Stimulated activated naive CD8-positive, alpha-beta T cell treated with anti-CD3 and anti-CD28 coated beads, Interleukin-15, Interleukin-2, amounts not matched to agents 100 ng/mL and 50 ng/mL, for 24 hours (primary cell): ENCODE results near the gene FLYWCH2.
"Not testable (repeated sequence)": the region's sequence is repeated elsewhere in the genome, so short reads cannot be mapped to it uniquely, and the experiment has no call there.

Experiments used
- H3K27ac Mint-ChIP-seq: one replicate; pipeline ENCODE4 v1.8.0; 2021; ENCODE audit warnings: mild to moderate bottlenecking, mixed read lengths
- H3K27me3 Mint-ChIP-seq: one replicate; pipeline ENCODE4 v1.8.0; 2021; ENCODE audit warnings: mixed read lengths
- H3K36me3 Mint-ChIP-seq: one replicate; pipeline ENCODE4 v1.8.0; 2021; ENCODE audit warnings: low read depth, mixed read lengths
- H3K4me1 Mint-ChIP-seq: one replicate; pipeline ENCODE4 v1.8.0; 2021; ENCODE audit warnings: low read depth, mixed read lengths
- H3K4me3 Mint-ChIP-seq: one replicate; pipeline ENCODE4 v1.8.0; 2021; ENCODE audit warnings: mild to moderate bottlenecking, mixed read lengths
- H3K9me3 Mint-ChIP-seq: one replicate; pipeline ENCODE4 v1.8.0; 2021; ENCODE audit warnings: mixed read lengths

FLYWCH2 gene

DNA sequence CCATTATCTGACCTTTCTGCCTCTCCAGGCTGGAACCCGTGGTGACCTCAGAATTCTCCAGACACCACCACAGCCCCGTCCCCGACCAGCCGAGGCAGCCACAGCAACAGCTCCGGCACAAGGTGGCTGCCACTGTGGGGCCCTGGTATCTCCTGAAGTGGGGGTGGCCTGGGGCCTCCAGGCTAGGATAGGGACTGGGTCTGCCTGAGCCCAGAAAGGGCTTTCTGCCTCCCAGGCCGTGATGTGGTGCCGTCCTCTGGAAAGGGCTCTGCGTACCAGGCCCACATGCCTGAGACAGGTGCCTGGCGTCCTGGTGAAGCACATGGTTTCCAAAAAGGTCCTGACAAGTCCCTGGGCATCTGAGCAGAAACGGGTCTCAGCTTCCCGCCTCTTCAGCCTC lies 45.8 kb downstream of the FLYWCH2 start:
- H3K27ac Mint-ChIP-seq: no peak overlapping the region
- H3K27me3 Mint-ChIP-seq: no peaks in the 10 kb centered on the region
- H3K4me1 Mint-ChIP-seq: peaks cover 13% of the 10 kb centered on the region
- no peak overlapping the region for H3K4me3 Mint-ChIP-seq
- H3K36me3 Mint-ChIP-seq: no peaks in the 10 kb centered on the region
- no peaks in the 10 kb centered on the region for H3K9me3 Mint-ChIP-seq

DNA sequence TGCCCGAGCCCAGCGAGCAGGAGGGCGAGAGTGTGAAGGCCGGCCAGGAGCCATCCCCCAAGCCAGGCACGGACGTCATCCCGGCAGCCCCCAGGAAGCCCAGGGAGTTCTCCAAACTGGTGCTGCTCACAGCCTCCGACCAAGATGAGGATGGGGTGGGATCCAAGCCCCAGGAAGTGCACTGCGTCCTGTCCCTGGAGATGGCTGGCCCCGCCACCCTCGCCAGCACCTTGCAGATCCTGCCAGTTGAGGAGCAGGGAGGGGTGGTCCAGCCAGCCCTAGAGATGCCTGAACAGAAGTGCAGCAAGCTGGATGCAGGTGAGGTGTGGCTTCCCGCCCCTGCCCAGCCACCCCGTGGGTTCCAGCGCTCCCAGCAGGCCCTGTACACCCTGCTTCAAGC lies 46.7 kb downstream of the FLYWCH2 start:
- Mint-ChIP-seq H3K27ac (no peak overlapping the region), H3K4me1 (peaks cover 13% of the 10 kb centered on the region), H3K27me3 (no peaks in the 10 kb centered on the region), H3K4me3 (no peak overlapping the region), H3K9me3 (no peaks in the 10 kb centered on the region), H3K36me3 (no peaks in the 10 kb centered on the region)

GRCh38 chr16:2930236-2930635 lies 47.2 kb downstream of the FLYWCH2 start:
- no peak overlapping the region for H3K4me3 Mint-ChIP-seq
- H3K9me3 Mint-ChIP-seq: no peaks in the 10 kb centered on the region
- H3K36me3 Mint-ChIP-seq: no peaks in the 10 kb centered on the region
- H3K27ac Mint-ChIP-seq: no peak overlapping the region
- H3K27me3 Mint-ChIP-seq: no peaks in the 10 kb centered on the region
- peaks cover 13% of the 10 kb centered on the region for H3K4me1 Mint-ChIP-seq

- not testable (repeated sequence) for H3K4me1 Mint-ChIP-seq, H3K27me3 Mint-ChIP-seq, H3K4me3 Mint-ChIP-seq, H3K36me3 Mint-ChIP-seq, H3K9me3 Mint-ChIP-seq, H3K27ac Mint-ChIP-seq
These were observed 48.4 kb downstream of the FLYWCH2 start for GRCh38 chr16:2931231-2931914.

GRCh38 chr16:2933136-2933535 lies 50.1 kb downstream of the FLYWCH2 start:
- H3K27ac Mint-ChIP-seq: no peak overlapping the region
- H3K36me3 Mint-ChIP-seq: peaks cover 6% of the 10 kb centered on the region
- no peaks in the 10 kb centered on the region for H3K4me1 Mint-ChIP-seq
- H3K27me3 Mint-ChIP-seq: no peaks in the 10 kb centered on the region
- H3K9me3 Mint-ChIP-seq: no peaks in the 10 kb centered on the region
- H3K4me3 Mint-ChIP-seq: no peak overlapping the region

DNA sequence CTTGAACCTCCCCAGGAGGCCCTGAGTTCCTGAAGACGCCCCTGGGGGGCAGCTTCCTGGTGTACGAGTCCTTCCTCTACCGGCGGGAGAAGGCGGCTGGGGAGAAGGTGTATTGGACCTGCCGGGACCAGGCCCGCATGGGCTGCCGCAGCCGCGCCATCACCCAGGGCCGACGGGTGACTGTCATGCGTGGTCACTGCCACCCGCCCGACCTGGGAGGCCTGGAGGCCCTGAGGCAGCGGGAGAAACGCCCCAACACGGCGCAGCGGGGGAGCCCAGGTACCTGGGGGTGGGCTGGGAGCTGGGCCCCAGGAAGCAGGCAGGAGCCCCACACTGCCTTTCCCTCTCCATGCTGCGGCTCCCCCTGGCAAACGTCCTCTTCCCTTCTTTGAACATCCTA lies 50.7 kb downstream of the FLYWCH2 start:
- Mint-ChIP-seq H3K27ac (no peak overlapping the region), H3K4me3 (no peak overlapping the region), H3K27me3 (no peaks in the 10 kb centered on the region), H3K4me1 (no peaks in the 10 kb centered on the region), H3K36me3 (peaks cover 6% of the 10 kb centered on the region), H3K9me3 (no peaks in the 10 kb centered on the region)

DNA sequence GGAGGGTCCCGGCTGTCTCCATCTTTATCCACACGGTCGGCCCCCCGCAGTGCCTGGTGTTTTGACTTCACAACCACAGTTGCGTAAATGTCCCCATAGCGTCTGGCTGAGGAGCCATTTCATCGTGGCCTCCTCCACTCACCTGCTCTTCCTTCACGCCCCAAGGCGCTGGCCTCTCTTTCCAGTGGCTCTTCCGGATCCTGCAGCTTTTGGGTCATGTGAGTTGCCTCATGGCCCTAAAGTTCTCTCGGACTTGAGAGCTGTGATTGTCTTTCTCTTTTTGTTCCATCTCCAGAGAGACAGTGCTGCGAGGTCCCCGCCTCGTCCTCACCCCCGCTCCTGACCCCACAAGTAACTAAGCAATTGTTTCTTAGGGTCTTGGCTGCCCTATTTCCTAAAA lies 51.4 kb downstream of the FLYWCH2 start:
- peaks cover 6% of the 10 kb centered on the region for H3K36me3 Mint-ChIP-seq
- H3K4me3 Mint-ChIP-seq: no peak overlapping the region
- no peaks in the 10 kb centered on the region for H3K27me3 Mint-ChIP-seq
- no peak overlapping the region for H3K27ac Mint-ChIP-seq
- no peaks in the 10 kb centered on the region for H3K4me1 Mint-ChIP-seq
- H3K9me3 Mint-ChIP-seq: no peaks in the 10 kb centered on the region

DNA sequence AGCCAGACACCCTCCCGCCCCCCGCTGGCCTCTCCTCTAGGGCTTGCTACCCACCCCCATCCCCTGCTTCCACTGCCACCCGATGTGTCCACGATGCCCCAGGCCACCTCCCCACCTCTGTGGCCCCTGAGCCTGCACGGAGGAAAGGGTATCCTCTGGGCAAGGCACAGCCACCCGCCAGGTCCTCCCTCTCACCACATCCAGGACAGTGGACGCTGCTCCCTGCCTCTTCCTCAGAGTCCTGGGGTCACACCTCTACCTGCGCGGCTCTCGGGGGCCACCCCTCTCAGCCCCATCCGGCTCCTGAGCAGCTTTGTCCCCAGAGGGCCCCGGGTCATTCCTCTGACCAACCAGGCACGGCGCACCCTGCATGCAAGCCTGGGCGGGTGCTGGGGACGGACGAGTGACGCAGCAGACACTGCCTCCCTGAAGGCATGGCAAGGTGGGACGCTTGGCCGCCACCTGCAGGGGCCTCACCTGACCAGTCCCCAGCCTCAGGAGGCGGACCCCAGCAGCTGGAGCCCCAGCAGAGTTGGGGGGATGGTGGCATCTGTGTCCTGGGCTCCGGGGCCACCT lies 53.5 kb downstream of the FLYWCH2 start:
- no peaks in the 10 kb centered on the region for H3K4me1 Mint-ChIP-seq
- H3K27me3 Mint-ChIP-seq: no peaks in the 10 kb centered on the region
- H3K27ac Mint-ChIP-seq: no peak overlapping the region
- no peak overlapping the region for H3K4me3 Mint-ChIP-seq
- H3K9me3 Mint-ChIP-seq: no peaks in the 10 kb centered on the region
- peaks cover 13% of the 10 kb centered on the region for H3K36me3 Mint-ChIP-seq

DNA sequence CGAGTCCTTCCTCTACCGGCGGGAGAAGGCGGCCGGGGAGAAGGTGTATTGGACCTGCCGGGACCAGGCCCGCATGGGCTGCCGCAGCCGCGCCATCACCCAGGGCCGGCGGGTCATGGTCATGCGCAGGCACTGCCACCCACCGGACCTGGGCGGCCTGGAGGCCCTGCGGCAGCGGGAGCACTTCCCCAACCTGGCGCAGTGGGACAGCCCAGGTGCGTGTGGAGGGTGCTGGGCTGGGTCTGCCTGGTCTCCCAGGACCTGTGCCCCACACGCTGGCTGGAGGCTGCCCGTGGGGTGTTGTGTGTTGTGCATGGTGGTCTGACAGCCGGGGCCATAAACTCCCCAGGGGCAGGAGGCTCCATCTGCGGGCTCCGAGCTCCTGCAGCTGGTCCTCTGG lies 54.2 kb downstream of the FLYWCH2 start:
- no peaks in the 10 kb centered on the region for H3K4me1 Mint-ChIP-seq
- no peak overlapping the region for H3K27ac Mint-ChIP-seq
- no peaks in the 10 kb centered on the region for H3K9me3 Mint-ChIP-seq
- H3K4me3 Mint-ChIP-seq: no peak overlapping the region
- peaks cover 13% of the 10 kb centered on the region for H3K36me3 Mint-ChIP-seq
- no peaks in the 10 kb centered on the region for H3K27me3 Mint-ChIP-seq

GRCh38 chr16:2938206-2938605 lies 55.2 kb downstream of the FLYWCH2 start:
- Mint-ChIP-seq H3K9me3 (no peaks in the 10 kb centered on the region), H3K27me3 (no peaks in the 10 kb centered on the region), H3K27ac (no peak overlapping the region), H3K4me1 (no peaks in the 10 kb centered on the region), H3K4me3 (no peak overlapping the region), H3K36me3 (peaks cover 16% of the 10 kb centered on the region)

GRCh38 chr16:2939968-2940367 lies 57.0 kb downstream of the FLYWCH2 start:
- Mint-ChIP-seq H3K9me3 (no peaks in the 10 kb centered on the region), H3K36me3 (peaks cover 20% of the 10 kb centered on the region), H3K4me1 (no peaks in the 10 kb centered on the region), H3K4me3 (no peak overlapping the region), H3K27ac (no peak overlapping the region), H3K27me3 (no peaks in the 10 kb centered on the region)

DNA sequence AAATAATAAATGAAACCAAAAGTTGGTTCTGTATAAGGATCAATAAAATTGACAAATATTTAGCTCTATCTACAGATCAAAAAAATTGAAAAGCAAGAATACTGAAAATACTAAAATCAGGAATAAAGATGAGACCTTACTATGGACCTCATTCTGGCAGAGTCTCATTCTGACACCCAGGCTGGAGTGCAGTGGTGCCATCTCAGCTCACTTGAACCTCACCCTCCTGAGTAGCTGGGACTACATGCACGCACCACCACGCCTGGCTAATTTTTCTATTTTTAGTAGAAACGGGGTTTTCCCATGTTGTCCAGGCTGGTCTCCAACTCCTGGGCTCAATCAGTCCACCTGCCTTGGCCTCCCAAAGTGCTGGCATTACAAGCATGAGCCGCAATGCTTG lies 59.0 kb downstream of the FLYWCH2 start:
- Mint-ChIP-seq H3K36me3 (peaks cover 15% of the 10 kb centered on the region), H3K27ac (no peak overlapping the region), H3K27me3 (no peaks in the 10 kb centered on the region), H3K9me3 (no peaks in the 10 kb centered on the region), H3K4me3 (no peak overlapping the region), H3K4me1 (no peaks in the 10 kb centered on the region)

GRCh38 chr16:2943716-2944115 lies 60.7 kb downstream of the FLYWCH2 start:
- H3K36me3 Mint-ChIP-seq: peaks cover 15% of the 10 kb centered on the region
- H3K27me3 Mint-ChIP-seq, H3K4me3 Mint-ChIP-seq, H3K27ac Mint-ChIP-seq, H3K4me1 Mint-ChIP-seq, H3K9me3 Mint-ChIP-seq: not testable (repeated sequence)

DNA sequence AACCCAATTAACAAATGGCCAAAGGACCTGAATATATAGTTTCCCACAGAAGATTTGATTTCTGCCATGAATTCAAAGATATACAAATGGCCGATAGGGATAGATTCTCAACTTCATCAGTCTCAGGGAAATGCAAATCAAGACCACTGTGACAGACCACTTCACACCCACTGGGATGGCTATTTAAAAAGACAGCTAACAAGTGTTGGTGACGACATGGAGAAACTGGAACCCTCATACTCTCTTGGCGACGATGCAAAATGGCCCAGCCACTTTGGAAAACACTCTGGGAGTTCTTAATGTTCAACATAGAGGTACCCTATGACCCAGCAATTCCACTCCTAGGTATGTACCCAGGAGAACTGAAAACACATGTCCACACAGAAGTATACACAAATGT lies 63.6 kb downstream of the FLYWCH2 start:
- Mint-ChIP-seq H3K27ac (no peak overlapping the region), H3K4me3 (no peak overlapping the region), H3K27me3 (no peaks in the 10 kb centered on the region), H3K36me3 (peaks cover 8% of the 10 kb centered on the region), H3K4me1 (no peaks in the 10 kb centered on the region), H3K9me3 (no peaks in the 10 kb centered on the region)
